GM13977 (cell line): ENCODE results near the gene TAF3.

Source experiments
- DNase-seq: peaks from one replicate; pipeline ENCODE4 v3.0.0; 2012; ENCODE audit warnings: low spot score
- in situ Hi-C: fragments of 300-500 bp; cut with MboI; formaldehyde crosslinking; loops from one replicate; pipeline ENCODE4 v1.12.0; 2022; ENCODE audit warnings: low sequenced_read_pairs, low pct_unique_long_range_greater_than_20kb, mixed read lengths, inconsistent platforms; ENCODE audit not compliant: unreplicated experiment
- TF ChIP-seq, protein P1 (sequence below): IDR thresholded peaks from 2 replicates; pipeline ENCODE4 v1.5.1; 2012; ENCODE audit warnings: mild to moderate bottlenecking, control low read depth; ENCODE audit not compliant: insufficient read depth; ENCODE audit errors: extremely low read depth, missing control alignments

Gene TAF3

DNA sequence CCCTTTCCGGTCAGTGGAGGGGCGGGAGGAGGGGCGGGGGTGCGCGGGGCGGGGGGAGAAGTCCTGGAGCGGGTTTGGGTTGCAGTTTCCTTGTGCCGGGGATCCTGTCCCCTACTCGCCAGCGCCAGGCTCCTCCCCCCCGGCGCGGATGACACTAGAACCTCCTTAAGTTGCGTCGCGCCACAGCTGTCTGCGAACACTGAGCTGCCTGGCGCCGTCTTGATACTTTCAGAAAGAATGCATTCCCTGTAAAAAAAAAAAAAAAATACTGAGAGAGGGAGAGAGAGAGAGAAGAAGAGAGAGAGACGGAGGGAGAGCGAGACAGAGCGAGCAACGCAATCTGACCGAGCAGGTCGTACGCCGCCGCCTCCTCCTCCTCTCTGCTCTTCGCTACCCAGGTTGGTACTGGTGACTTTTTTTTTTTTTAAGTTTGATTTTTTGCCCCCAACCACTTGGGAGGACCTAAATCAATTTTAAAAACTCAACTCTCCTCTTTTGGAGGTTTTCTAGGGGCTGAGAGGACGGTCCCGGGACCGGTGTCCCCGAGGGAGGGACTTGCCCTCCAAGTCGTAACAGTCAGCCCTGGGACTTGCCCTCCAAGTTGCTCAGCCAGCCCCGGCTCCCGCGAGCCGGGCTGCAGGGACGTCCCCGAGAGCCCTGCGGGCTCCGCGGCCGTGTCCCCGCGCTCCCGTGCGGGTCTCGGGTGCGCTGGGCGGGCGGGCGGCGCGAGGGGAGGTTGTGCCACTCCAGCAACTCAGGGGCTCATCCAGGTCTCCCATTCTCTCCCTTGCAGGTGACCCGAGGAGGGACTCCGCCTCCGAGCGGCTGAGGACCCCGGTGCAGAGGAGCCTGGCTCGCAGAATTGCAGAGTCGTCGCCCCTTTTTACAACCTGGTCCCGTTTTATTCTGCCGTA, 236.4 kb downstream of the TAF3 start, which contains the start of gene GATA3:
Gene GATA3 (plus strand): TSS at position 195 of the 914 bp plus-strand sequence. CDS start 968 bp downstream, outside the sequence.
- TF ChIP-seq, protein P1, sequence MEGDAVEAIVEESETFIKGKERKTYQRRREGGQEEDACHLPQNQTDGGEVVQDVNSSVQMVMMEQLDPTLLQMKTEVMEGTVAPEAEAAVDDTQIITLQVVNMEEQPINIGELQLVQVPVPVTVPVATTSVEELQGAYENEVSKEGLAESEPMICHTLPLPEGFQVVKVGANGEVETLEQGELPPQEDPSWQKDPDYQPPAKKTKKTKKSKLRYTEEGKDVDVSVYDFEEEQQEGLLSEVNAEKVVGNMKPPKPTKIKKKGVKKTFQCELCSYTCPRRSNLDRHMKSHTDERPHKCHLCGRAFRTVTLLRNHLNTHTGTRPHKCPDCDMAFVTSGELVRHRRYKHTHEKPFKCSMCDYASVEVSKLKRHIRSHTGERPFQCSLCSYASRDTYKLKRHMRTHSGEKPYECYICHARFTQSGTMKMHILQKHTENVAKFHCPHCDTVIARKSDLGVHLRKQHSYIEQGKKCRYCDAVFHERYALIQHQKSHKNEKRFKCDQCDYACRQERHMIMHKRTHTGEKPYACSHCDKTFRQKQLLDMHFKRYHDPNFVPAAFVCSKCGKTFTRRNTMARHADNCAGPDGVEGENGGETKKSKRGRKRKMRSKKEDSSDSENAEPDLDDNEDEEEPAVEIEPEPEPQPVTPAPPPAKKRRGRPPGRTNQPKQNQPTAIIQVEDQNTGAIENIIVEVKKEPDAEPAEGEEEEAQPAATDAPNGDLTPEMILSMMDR, result no peak
- peak; percentile 90 for DNase-seq
- in situ Hi-C loops, result no loop called here

DNA sequence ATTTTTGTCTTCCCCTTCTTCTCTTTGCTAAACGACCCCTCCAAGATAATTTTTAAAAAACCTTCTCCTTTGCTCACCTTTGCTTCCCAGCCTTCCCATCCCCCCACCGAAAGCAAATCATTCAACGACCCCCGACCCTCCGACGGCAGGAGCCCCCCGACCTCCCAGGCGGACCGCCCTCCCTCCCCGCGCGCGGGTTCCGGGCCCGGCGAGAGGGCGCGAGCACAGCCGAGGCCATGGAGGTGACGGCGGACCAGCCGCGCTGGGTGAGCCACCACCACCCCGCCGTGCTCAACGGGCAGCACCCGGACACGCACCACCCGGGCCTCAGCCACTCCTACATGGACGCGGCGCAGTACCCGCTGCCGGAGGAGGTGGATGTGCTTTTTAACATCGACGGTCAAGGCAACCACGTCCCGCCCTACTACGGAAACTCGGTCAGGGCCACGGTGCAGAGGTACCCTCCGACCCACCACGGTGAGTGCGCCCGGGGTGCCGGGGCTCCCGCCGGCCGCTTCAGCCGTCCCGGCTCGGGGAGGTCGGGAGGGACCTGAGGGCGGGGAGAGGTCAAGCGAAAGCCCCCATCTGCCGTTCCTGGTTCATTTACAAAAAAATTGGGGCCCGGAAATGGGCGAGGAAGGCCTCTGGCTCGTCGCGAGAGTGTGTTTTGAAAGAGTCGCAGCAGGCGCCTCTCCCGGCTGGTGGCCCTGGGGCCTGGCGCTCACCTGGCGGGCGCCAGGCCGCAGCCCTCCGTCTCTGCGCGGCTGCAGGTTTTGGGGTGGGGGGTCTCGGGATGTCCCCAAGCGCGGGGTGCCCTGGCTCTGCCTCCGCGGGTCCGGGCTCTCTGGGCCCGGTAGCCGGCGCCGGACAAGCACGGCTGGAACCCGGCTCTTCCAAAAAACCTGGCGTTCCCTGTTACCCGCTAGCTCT, 237.4 kb downstream of the TAF3 start:
- in situ Hi-C loops, result no loop called here
- peak; percentile 70 for DNase-seq
- TF ChIP-seq, protein P1, result no peak

DNA sequence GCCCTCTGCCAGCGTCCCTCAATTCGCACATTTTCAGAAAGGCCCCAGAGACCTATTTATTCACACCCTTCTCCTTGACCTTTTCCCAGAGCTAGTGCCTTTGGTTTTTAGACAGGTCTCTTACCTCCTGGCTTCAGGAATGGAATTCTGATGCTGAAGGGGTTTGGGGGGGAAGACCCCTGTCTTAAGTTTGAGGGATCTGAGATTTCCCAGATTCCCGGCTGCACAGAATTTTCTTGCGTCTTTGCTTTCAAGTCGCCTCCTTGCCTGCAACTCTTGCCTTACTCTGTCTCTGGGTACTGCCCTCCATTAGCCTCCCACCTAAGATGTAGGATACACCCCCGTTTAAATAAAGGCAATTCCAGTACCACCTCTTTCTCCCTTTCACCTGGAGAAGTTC, 238.1 kb downstream of the TAF3 start:
- TF ChIP-seq, protein P1, result no peak
- peak; percentile 45 for DNase-seq
- in situ Hi-C loops, result no loop called here

DNA sequence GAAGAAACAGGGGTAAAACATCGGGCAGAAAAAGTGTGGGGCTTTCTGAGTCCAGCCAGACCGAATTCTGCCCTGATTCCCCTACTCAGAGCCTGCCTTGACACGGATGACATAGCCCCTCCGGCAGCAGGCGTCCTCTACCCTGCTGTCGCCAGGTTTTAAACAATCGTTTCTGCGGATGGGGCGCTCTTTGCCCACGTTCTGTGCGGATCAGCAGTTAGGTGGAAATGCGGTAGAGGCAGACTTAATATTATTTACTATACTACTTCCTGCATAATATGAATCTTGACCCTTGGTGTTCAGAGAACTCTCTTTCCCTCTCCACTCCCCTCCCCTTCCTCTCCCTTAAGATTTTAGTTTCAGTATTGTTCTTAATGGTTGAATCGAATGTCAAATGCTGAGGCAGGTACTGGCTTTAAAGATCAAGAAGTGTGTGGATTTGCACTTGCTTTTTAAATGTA, 238.6 kb downstream of the TAF3 start:
- peak; percentile 82 for DNase-seq
- TF ChIP-seq, protein P1, result peak; percentile 36
- in situ Hi-C loops, result no loop called here

DNA sequence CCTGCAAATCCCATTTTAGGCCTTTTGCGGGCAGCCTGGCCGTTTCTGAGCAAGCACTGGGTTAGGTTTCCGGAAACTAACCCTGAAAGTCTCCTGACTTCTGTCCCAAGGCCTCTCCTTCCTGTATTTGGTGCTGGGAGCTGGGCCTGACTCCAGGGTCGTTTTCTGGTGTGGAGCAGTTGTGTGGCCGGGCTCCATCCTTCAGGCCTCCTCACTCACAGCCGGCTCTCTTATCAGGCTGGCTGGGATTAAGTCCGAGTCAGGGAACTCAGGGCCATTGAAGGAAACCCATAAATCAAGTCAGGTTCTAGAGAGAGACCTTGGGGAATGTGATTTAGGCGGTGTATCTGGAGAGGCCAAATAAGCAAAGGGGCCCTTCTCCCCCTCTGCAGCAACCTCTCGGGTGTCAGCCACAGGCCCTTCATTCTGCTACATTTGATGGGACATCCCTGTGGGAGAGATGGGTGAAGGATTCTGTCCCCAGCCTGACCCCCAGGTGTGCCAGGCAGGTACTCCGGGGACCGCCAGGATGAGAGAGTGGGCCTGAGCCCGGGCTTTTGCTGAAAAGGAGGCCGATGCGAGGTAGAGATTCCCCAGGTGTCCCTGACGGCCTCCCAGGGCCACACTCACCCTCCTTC, 239.4 kb downstream of the TAF3 start:
- TF ChIP-seq, protein P1, result no peak
- no peak for DNase-seq
- in situ Hi-C loops, result no loop called here
